WERI-Rb-1 (cell line): ENCODE results near the gene NBAS.

Source experiments
- DNase-seq: peaks from one replicate; pipeline ENCODE4 v3.0.0-alpha.2; 2020
- H3K27ac ChIP-seq: fragments of 250-450 bp; sonication (Bioruptor Pico); 2 replicates; pipeline ENCODE4 v1.5.1; 2020; ENCODE audit warnings: mild to moderate bottlenecking, moderate library complexity
- H3K27me3 ChIP-seq: fragments of 250-450 bp; sonication (Bioruptor Pico); 2 replicates; pipeline ENCODE4 v1.5.1; 2021; ENCODE audit warnings: mild to moderate bottlenecking, low read depth, moderate library complexity; ENCODE audit not compliant: insufficient read depth, severe bottlenecking
- H3K36me3 ChIP-seq: fragments of 250-450 bp; sonication (Bioruptor Pico); 2 replicates; pipeline ENCODE4 v1.5.1; 2020; ENCODE audit warnings: mild to moderate bottlenecking, moderate library complexity
- H3K4me3 ChIP-seq: 2 replicates; pipeline ENCODE4 v1.5.1; 2011; ENCODE audit warnings: low read depth, mild to moderate bottlenecking, control low read depth, low read length
- H3K9me3 ChIP-seq: fragments of 250-450 bp; sonication (Bioruptor Pico); 2 replicates; pipeline ENCODE4 v1.5.1; 2021; ENCODE audit warnings: mild to moderate bottlenecking, moderate library complexity; ENCODE audit not compliant: severe bottlenecking
- TF ChIP-seq, protein P1 (sequence below): IDR thresholded peaks from 2 replicates; pipeline ENCODE4 v1.5.1; 2011; ENCODE audit warnings: low read depth, mild to moderate bottlenecking, control low read depth, inconsistent platforms, low read length

The NBAS gene

DNA sequence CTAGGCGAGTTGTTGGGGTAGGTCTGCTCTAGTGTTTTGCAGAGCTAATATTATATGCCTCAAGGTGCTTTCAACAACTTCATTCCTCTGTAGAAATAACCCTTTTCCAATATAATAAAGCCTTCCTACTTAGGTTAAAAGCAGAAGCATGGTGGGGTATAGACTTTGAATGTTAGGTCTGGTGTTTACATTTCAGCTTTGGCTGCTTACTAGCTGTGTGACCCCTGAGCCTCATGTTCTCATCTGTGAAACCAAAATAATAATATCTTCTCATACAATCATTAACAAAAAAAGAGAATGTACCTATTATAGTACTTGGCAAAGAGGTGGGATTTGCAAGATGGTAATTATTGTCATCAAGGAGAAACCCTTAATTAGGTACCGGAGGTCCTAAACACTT lies 386.6 kb downstream of the NBAS start:
- no peak overlapping the region for H3K27ac ChIP-seq
- H3K27me3 ChIP-seq = no peaks in the 10 kb centered on the region
- H3K9me3 ChIP-seq = no peaks in the 10 kb centered on the region
- DNase-seq = no peak
- TF ChIP-seq, protein P1, sequence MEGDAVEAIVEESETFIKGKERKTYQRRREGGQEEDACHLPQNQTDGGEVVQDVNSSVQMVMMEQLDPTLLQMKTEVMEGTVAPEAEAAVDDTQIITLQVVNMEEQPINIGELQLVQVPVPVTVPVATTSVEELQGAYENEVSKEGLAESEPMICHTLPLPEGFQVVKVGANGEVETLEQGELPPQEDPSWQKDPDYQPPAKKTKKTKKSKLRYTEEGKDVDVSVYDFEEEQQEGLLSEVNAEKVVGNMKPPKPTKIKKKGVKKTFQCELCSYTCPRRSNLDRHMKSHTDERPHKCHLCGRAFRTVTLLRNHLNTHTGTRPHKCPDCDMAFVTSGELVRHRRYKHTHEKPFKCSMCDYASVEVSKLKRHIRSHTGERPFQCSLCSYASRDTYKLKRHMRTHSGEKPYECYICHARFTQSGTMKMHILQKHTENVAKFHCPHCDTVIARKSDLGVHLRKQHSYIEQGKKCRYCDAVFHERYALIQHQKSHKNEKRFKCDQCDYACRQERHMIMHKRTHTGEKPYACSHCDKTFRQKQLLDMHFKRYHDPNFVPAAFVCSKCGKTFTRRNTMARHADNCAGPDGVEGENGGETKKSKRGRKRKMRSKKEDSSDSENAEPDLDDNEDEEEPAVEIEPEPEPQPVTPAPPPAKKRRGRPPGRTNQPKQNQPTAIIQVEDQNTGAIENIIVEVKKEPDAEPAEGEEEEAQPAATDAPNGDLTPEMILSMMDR = no peak
- H3K4me3 ChIP-seq = no peak overlapping the region
- H3K36me3 ChIP-seq = no peaks in the 10 kb centered on the region

DNA sequence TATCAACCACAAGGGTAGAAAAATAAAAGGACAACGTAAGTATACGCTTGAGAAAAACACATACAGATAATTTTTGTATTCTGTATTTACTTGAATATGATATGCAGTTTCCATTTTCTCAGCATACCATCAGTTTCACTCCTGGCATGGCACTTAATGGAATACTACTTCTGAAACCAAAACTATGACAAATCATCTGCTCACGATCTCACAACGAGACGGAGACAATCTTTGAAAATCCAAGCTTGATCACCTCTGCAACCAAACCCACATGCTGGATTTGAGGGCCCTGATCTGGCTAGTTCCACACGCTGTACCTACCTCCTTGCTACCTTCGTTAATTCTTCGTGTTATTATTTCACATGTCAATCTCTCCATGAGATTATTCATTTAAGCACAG lies 387.6 kb downstream of the NBAS start:
- DNase-seq = no peak
- no peaks in the 10 kb centered on the region for H3K36me3 ChIP-seq
- H3K9me3 ChIP-seq = no peaks in the 10 kb centered on the region

DNA sequence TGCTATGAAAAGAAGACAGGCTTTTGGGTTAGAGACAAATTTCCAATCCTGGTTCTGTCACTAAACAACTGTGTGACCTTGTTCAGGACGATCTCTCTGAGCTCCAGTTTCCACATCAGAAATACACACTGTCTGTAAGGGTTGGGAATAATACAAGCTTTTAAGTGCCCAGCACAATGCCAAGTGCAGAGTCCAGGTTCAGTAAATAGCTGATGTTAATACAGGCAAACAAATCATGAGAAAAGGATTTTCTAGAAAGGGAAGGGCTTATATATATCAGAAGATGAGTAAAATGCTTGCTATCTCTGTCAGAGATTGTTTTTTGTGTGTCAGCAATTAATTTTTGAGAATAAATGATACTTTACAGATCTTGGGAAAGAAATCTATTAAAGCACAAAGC lies 388.3 kb downstream of the NBAS start:
- no peak for DNase-seq
- Histone ChIP-seq H3K9me3 (no peaks in the 10 kb centered on the region), H3K4me3 (no peak overlapping the region), H3K27ac (no peak overlapping the region), H3K27me3 (no peaks in the 10 kb centered on the region), H3K36me3 (no peaks in the 10 kb centered on the region)
- TF ChIP-seq, protein P1 = no peak

More for the DNA sequence above, 387.6 kb downstream of the NBAS start:
- Histone ChIP-seq H3K27me3 (no peaks in the 10 kb centered on the region), H3K4me3 (no peak overlapping the region), H3K27ac (no peak overlapping the region)
- TF ChIP-seq, protein P1 = no peak

DNA sequence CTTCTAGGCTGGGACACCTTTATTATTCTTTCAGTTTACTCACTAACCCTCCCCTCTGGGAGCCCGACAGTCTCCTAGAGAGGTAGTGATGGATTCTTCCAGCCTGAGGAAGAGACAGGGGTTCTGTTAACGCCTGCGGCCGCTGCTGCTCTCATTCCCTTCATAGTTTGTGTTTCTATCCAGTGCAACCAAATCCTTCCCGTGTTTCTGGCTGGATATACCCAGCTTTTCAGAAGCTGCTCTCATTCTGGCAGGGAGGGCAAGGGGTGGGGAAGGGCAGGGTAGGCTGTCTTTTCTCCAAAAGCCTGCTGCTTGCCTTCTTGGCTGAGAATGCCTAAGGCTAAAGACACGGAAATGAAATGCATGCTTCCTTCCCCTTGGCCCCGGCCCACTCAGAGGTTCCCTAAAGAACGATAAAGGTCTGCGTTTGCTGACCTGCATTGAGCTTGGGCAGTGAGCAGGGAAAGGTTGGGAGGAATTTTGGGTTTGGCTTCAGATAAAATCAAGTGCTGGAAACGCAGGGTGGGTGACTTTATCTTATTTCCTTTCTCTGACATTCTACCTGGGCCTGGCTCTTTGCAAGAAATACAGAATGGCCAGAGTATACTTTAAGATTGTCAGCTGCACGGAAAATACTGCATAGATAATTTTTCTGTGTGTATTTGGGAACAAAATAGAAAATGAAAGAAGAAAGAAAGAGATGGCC lies 390.9 kb downstream of the NBAS start:
- Histone ChIP-seq H3K36me3 (no peaks in the 10 kb centered on the region), H3K9me3 (no peaks in the 10 kb centered on the region), H3K27me3 (no peaks in the 10 kb centered on the region), H3K4me3 (no peak overlapping the region), H3K27ac (no peak overlapping the region)
- no peak for DNase-seq
- TF ChIP-seq, protein P1 = no peak

DNA sequence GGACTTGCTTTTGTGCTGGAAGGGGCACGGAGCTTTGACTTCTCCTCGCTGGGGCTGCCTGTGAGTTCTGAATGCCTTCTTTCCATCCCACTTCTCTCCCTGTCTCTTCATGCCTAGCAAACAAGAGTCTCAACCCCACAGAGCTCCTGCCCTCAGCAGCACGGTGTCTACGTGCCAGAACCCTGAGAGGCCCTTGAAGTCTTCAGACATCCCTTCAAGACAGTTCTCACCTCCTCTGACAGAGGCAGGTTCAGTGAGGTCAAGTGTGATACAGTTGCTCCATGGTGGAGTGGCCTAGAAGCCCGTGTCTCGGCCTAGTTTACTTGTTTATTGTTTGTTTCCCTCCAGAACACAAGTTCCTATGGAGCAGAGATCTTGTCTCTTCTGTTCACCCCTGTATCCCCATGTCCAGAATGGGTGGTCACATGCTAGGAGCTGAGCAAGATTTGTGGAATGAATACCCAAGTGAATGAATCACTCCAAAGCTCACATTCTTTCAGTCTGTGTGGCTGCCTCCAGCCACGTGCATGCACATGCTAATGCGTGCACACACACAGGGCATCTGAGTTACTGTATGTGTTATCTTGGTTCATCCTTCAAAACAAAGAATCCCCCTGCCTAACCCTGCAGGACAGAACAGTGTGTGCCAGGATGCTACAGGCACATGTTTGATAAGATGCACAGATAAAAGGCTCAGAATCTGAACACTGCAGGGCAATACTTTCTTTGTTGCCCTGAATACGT lies 391.6 kb downstream of the NBAS start:
- no peaks in the 10 kb centered on the region for H3K27me3 ChIP-seq
- no peak overlapping the region for H3K4me3 ChIP-seq
- no peaks in the 10 kb centered on the region for H3K9me3 ChIP-seq
- TF ChIP-seq, protein P1 = no peak
- DNase-seq = no peak
- H3K27ac ChIP-seq = no peak overlapping the region
- no peaks in the 10 kb centered on the region for H3K36me3 ChIP-seq

DNA sequence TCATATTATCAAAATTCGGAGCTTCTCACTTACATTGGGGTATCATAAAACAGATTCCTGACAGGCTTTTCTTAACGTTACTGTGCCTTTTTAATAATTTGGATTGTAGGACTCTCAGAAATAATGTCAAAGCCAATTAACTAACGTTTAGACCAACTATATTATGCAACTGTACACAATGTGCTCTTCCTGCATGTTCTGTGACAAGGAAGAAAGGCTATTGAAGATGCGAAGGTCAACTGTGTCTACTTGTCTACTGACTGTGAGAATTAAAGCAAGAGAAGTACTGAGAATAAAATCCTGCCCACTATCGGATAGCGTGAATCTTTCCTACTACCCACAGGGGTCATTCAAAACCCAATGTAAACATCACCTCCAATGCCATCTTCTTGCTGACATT lies 393.0 kb downstream of the NBAS start:
- Histone ChIP-seq H3K9me3 (no peaks in the 10 kb centered on the region), H3K4me3 (no peak overlapping the region), H3K27me3 (no peaks in the 10 kb centered on the region), H3K27ac (no peak overlapping the region), H3K36me3 (no peaks in the 10 kb centered on the region)
- no peak for DNase-seq
- TF ChIP-seq, protein P1 = no peak
